Left lung (tissue), 10 donors: ENCODE data around the gene SND1. TPM values are rescaled to one million over a fixed set of nuclear protein-coding genes. Genes with fewer than 3 reads are reported as not detected.

ENCODE experiments used
- ATAC-seq: fragments of 200-7000 bp; cut with Tn5 transposase; one replicate; pipeline ENCODE4 v1.9.1; 2020; ENCODE audit warnings: moderate library complexity
- DNase-seq, 4 donors: peaks; one replicate each; pipeline ENCODE4 v3.0.0-alpha.2; 2013 to 2020
- H3K27ac ChIP-seq, 2 donors: fragments of 200-600 bp; sonication (generic) in 1 of 2; one replicate each; pipeline versions ENCODE4 v1.5.0 to v1.8.0; 2020 to 2021
- H3K27me3 ChIP-seq, 2 donors: fragments of 200-600 bp; sonication (generic) in 1 of 2; one replicate each; pipeline versions ENCODE4 v1.5.0 to v1.8.0; 2020 to 2021
- H3K36me3 ChIP-seq, 2 donors: fragments of 200-600 bp; sonication (generic) in 1 of 2; one replicate each; pipeline versions ENCODE4 v1.5.0 to v1.8.0; 2020 to 2021
- H3K4me1 ChIP-seq, 2 donors: fragments of 200-600 bp; one replicate each; pipeline ENCODE4 v1.8.0; 2021
- H3K4me3 ChIP-seq, 2 donors: fragments of 200-600 bp; sonication (generic) in 1 of 2; one replicate each; pipeline versions ENCODE4 v1.5.0 to v1.8.0; 2020 to 2021; ENCODE audit warnings: mild to moderate bottlenecking in 1 of 2
- H3K9me3 ChIP-seq, 2 donors: fragments of 200-600 bp; sonication (generic) in 1 of 2; one replicate each; pipeline versions ENCODE4 v1.5.0 to v1.8.0; 2020 to 2021
- CTCF ChIP-seq, 2 donors: fragments of 200-600 bp; sonication (generic) in 1 of 2; IDR thresholded peaks; one replicate each; pipeline versions ENCODE4 v1.5.0 to v1.8.0; 2021; ENCODE audit warnings: antibody characterized with exemption in 2 of 2
- intact Hi-C, 2 donors: fragments of 100-400 bp; cut with DNase I; formaldehyde crosslinking; loops; one replicate each; pipeline versions ENCODE4 v1.11.2 to v1.14.2; 2022
- polyA plus RNA-seq, 6 donors: library from polyadenylated mRNA; unstranded; fragments of 120-200 nt; gene quantifications; one replicate each; pipeline ENCODE4 v1.2.1, GENCODE V29; 2013; ENCODE audit not compliant: insufficient read length in 6 of 6
- total RNA-seq, 2 donors: library from RNA; stranded (reverse); fragmentation: NEBNext Ultra II Directional; extraction: Animal tissue kit (Norgen Biotek cat#: 25700); gene quantifications; one replicate each; pipeline ENCODE4 v1.2.1, GENCODE V29; 2021
- donor health status: DM: no; HTN: yes; CAD: no.
- donor health status: DM: no; HTN: no; CAD: no.

The SND1 gene
- total and polyA plus RNA-seq, 8 donors: 141 to 229 (median 156) TPM

DNA sequence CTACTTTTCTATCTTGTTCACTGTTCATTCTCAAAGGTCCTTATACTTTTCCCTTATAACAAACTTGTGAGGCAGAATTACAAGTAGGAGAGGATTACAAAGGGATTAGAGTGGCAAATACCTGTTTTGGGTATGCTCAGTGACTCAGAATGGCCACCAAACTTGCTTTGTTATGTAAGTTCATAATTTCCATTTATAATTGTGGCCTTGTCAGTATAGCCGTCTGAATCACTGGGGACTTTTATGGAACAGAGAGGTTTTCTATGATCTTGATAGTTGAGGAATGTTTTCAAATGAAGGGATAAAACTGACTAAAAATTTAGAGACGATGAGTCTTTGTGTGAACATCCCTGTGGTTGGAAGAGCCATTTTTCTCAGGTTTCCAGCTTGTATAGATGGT, 116.2 kb downstream of the SND1 start:
- Histone ChIP-seq H3K27me3 (no peaks in the 10 kb centered on the region), H3K4me1 (peaks cover 0 to 8% of the 10 kb centered on the region in 2 donors), H3K36me3 (peaks cover 0 to 7% of the 10 kb centered on the region in 2 donors), H3K4me3 (no peak overlapping the region), H3K9me3 (no peaks in the 10 kb centered on the region), H3K27ac (no peak overlapping the region)
- intact Hi-C loops: no loop called here
- ATAC-seq: no peak
- no peak for DNase-seq
- no peak for TF ChIP-seq CTCF (IDR thresholded peaks at IDR 0.05)

GRCh38 chr7:127769137-127769536, 117.1 kb downstream of the SND1 start:
- ATAC-seq: no peak
- Histone ChIP-seq H3K4me3 (no peak overlapping the region), H3K9me3 (no peaks in the 10 kb centered on the region), H3K4me1 (peaks cover 0 to 8% of the 10 kb centered on the region in 2 donors), H3K27ac (no peak overlapping the region), H3K27me3 (no peaks in the 10 kb centered on the region), H3K36me3 (peaks cover 0 to 7% of the 10 kb centered on the region in 2 donors)
- intact Hi-C loops: no loop called here
- DNase-seq: no peak
- no peak for TF ChIP-seq CTCF (IDR thresholded peaks at IDR 0.05)

DNA sequence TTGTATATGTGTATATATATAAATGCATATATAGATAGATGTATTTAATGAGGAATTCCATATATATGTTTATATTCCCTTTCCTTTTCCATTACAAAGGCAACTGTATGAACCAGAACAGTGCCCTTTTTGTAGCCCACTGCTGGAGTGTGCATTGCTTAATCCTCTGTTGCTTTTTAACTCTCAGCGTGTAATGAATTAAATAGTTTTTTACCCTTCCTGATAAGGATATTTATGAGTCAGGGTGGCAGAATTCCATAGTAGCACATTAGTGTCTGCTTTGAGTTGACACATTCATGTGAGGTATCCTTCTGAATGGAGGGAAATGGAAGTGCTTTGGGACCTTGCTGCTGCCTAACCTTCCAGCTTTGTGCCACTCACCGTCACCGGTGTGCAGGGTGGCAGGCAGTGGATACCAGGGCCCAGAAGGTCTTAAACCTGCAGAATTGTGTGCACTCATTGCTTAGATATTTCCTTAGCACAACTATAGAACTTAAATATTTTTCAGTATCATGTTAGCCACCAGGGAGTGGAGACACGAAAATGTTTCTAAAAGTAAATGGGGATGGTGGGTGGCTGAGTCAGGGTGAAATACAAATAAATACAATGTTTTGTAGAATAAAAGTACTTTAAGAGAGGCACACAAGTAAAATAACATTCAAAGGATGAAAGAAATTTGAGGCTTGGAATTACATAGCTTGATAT, 117.9 kb downstream of the SND1 start:
- Histone ChIP-seq H3K4me3 (no peak overlapping the region), H3K27me3 (no peaks in the 10 kb centered on the region), H3K27ac (no peak overlapping the region), H3K36me3 (peaks cover 0 to 7% of the 10 kb centered on the region in 2 donors), H3K4me1 (peaks cover 0 to 8% of the 10 kb centered on the region in 2 donors), H3K9me3 (no peaks in the 10 kb centered on the region)
- intact Hi-C loops: no loop called here
- DNase-seq (no peak), ATAC-seq (peak; percentile 38)
- no peak for TF ChIP-seq CTCF (IDR thresholded peaks at IDR 0.05)

DNA sequence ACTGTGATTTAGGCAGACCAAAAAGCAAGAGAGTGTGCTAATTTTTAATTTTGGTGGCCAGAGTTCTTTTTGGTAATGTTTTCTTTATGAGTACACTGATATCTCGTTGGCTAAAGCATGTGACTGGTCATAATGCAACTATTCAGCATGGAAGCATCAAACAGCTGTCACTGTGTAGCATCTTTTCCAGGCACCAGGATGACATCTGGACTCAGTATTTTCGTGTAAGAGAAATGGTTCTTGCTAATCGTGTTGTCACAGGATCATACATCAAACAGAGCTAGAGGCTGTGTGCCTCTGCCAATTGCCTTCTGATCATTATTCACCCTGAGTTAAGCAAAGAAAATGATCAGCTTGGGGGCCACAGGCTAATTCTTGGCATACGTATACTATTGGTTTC, 118.9 kb downstream of the SND1 start:
- ATAC-seq: no peak
- DNase-seq: no peak
- H3K4me3 ChIP-seq: no peak overlapping the region
- H3K27me3 ChIP-seq: no peaks in the 10 kb centered on the region
- peaks cover 0 to 8% of the 10 kb centered on the region in 2 donors for H3K4me1 ChIP-seq
- intact Hi-C loops: no loop called here
- H3K27ac ChIP-seq: no peak overlapping the region
- H3K36me3 ChIP-seq: peaks cover 0 to 3% of the 10 kb centered on the region in 2 donors
- TF ChIP-seq CTCF (IDR thresholded peaks at IDR 0.05): no peak
- no peaks in the 10 kb centered on the region for H3K9me3 ChIP-seq

DNA sequence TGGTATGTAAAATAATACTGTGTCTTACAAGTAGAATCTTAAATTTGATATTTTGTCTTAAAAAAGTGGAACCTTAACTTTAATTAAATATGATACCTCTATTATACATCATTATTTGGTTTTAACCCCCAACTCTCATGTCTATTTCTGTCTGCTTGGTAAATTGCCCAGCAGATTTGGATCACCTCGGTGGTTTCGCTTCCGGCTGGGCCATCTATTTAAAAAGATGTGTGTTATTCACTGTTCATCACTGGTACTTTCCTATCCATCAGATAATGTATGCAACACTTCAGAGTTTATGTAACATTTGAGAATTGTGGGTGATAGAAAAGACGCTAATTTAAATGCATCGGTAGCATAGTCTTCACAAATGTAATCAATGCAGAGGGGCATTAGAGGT, 119.7 kb downstream of the SND1 start:
- Histone ChIP-seq H3K27ac (no peak overlapping the region), H3K4me3 (no peak overlapping the region), H3K27me3 (no peaks in the 10 kb centered on the region), H3K36me3 (no peaks in the 10 kb centered on the region), H3K4me1 (peaks cover 0 to 6% of the 10 kb centered on the region in 2 donors), H3K9me3 (no peaks in the 10 kb centered on the region)
- no peak for DNase-seq
- intact Hi-C loops: no loop called here
- ATAC-seq: no peak
- TF ChIP-seq CTCF (IDR thresholded peaks at IDR 0.05): no peak
